ENCODE data around the gene MYO7B.

The MYO7B gene

GRCh38 chr2:127535422-127535901 lies at the start of gene MYO7B:
Gene MYO7B, plus strand, starts transcription at chr2:127535683. Its CDS starts 24,040 bp downstream, at chr2:127559723.
- no peak for DNase-seq

DNA sequence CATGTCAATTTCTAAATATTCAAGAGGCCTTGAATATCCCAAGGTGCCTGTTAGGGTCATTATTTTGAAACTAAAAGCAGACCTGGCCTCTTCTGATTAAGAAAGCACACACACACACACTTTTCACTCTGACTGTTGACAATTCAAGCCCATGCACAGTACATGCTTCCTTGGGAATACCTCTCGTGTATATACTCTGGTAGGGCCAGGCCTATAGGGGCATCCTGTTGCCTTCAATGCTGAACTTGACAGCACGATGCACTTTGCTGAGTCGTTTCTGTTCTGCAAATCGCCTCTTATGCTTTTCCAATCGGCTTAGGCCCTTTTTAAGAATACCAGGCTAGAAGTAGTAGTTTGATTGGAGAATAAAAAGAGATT lies 49.8 kb upstream of the MYO7B start:
- DNase-seq = no peak

DNA sequence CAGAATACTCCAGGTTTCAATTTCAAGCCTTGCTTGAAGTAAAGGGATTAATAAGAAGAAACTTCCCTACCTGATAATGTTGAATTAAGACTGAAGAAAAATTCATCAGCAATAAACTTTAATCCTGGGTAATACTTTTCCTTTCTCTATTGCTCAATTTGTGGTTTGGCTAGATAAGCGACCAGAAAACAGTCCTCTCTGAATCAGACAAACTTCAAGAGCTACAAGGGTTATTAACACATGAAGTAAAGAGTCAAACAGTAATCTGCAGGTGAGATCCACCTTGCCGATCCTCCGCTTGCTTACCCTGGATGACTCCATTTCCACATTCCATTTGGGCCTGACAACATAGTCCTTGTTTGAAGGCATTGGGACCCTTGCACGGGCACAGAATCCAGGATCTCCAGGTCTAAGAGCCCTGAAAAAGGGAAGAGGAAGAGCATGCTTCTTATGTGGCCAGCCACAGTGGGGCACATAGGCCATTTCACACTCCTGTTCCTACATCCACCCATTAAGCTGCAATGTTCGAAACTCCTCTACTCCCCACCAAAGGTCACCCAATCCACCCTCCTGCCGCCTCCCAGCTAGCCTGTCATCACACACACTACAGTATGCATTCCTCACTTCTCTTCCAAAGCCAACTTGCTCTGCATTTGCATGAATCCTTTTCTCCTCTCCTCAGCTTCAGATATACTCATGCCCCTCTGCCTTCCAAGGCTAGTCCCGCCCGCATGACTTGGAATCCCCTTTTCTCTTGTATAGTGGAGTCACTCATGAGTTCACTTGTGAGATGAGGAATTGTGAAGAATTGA lies 49.0 kb upstream of the MYO7B start:
- no peak for DNase-seq

DNA sequence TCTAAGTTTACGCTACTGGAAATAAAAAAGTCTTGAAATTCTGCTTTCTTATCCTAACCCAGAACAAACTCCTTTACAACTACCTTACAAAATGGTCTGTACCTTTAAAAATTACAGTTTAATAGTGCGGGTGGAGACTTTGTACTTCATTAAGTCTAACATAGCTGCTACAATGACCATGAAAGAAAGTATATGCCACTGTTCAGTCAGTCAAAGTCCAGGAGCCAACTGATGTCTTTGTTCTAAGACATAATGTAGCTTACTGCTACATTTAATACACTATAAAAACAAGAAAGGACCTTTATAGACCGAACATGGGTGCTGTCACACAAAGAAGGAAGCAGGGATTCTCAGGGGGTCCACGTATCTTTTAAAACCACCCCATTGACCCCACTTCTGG lies 45.2 kb upstream of the MYO7B start:
- DNase-seq = no peak

- no peak for DNase-seq
Observed at GRCh38 chr2:127498386-127498785, 37.1 kb upstream of the MYO7B start.

DNA sequence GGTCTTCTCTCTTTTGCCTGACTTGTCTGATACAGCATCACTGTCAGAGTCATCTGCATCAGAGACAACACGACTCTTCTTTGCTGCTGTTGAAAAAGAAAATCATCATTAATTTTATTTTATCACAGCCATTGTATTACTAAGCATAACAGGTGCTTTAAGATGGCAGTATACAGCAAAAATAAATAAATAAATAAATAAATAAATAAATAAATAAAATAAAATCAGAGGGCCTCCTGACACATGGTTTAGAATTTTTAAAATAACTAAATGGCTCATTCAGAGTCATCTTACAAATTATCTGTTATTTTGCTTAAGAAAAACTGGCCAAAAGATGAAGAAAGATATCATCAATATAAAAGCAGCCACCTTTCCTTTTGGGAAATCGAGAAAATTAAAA lies 32.0 kb upstream of the MYO7B start:
- no peak for DNase-seq

DNA sequence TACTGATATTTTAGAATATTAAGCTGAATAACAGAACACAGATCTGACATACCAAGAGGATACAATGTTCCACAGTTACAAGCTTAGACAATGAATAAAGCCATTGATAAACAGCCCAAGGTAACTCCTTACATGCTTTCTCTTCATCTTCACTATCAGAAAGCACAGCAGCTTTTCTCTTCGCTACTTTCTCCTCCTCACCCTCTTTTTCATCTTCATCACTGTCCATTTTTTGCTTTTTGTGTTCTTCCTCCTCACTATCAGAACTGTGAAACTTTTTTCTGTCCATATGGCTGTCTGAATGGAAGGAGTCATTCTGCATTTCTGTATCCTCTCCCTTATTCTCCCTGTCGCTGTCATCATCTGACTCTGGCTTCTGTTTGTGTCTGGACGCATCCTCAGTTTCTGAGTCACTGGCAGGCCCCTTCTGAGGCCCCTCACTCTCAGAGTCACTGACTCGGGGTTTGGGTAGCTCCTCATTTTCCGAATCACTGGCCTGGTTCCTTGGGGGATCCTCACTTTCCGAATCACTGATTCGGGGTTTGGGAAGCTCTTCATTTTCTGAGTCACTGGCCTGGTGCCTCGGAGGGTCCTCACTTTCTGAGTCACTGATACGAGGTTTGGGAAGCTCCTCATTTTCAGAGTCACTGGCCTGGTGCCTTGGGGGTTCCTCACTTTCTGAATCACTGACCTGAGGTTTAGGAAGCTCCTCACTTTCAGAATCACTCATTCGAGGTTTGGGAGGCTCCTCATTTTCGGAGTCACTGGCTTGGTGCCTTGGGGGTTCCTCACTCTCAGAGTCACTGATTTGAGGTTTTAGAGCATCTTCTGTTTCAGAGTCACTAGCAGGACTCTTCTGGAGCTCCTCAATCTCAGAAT lies 30.7 kb upstream of the MYO7B start:
- no peak for DNase-seq

- DNase-seq = no peak
Observed at GRCh38 chr2:127506510-127506909, 29.0 kb upstream of the MYO7B start.

- no peak for DNase-seq
Observed at GRCh38 chr2:127508023-127508630, 27.4 kb upstream of the MYO7B start.

DNA sequence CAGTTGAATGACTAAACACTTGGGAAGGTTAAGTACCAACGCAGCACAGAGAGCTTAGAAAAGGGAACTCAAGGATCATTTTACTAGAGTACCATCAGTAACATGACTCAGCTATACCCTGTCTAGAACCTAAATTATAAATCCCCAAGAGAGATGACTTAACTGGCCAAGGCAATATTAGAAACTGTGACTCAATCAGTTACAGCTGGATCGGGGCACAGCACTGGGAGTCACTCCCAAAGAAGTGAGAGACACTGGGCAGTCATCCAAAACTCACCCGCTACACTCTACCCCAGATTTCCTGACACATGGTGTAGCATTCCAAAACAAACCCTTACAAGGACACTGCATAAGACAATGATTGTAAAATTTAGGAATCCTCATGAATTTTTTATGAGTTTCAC lies 26.9 kb upstream of the MYO7B start:
- peak; percentile 60 to 76 for DNase-seq

DNA sequence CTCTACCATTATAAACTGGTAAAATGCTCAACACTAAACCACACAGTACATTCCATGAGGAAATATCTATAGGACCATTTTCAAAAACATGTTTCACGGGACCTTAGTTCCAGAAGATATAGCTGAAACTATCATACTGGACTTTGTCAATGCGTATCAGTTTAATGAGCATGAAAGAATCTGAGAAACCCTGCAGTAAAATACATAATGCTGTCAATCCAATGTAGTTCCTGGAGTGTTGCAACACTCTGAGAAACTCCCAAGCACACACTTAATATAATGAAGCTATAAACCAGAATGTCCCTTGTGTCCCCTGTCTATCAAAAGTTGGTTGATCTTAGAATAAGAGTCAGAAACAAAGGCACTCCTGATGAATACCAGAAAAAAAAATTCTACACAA lies 25.4 kb upstream of the MYO7B start:
- no peak for DNase-seq

- DNase-seq = no peak
Observed at GRCh38 chr2:127511090-127511695, 24.3 kb upstream of the MYO7B start.

DNA sequence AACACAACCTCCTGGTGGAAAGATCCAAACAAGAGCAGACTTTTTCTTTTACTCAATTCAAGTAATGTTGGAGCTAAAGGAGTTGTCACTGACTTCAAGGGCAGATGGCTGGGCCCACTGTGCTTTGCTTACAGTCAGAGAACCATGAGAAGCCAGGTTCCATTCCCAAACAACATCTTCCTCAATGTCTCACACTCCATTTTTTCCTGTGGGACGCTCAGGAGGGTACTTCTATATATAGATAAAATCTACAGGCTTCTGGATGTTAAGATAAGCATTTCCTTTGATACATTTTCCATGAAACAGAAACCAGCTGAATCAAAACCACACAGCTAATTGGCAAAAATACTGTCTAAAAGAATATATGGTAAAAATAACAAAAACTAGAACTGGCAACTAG lies 23.6 kb upstream of the MYO7B start:
- no peak for DNase-seq

GRCh38 chr2:127512362-127512761 lies 23.1 kb upstream of the MYO7B start:
- no peak for DNase-seq

- peak in 1 of 2 donors; percentile 59 for DNase-seq
Observed at GRCh38 chr2:127514076-127514475, 21.4 kb upstream of the MYO7B start.

GRCh38 chr2:127514485-127514884 lies 21.0 kb upstream of the MYO7B start:
- DNase-seq = peak; percentile 54 to 70

- peak in 1 of 2 donors; percentile 14 for DNase-seq
Observed at GRCh38 chr2:127515383-127515915, 20.0 kb upstream of the MYO7B start.

DNA sequence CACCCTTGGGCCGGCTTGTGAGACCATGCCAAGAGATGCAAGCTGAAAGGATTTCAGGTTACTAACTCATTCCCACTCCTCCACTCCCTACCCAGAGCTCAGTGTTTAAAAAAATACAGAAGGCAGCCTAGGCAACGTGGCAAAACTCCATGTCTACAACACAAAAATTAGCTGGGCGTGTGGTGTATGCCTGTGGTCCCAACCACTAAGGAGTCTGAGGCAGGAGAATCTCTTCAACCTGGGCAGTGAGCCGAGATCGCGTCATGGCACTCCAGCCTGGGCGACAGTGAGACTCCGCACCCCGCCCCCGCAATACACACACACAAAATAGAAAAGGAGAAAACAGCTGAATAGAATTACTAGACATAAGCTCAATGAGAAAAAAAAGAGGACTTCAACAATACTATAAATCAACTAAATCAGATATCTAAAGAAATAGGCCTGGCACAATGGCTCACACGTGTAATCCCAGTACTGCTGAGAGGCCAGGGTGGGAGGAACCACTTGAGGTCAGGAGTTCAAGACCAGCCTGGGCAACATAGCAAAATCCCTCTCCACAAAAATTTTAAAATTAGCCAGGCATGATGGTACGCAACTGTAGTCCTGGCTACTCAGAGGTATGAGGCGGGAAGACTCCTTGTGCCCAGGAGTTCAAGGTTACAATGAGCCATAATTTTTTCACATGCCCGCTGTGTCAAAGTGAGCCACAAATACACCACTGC lies 19.3 kb upstream of the MYO7B start:
- peak; percentile 45 to 74 for DNase-seq

GRCh38 chr2:127517465-127517864 lies 18.0 kb upstream of the MYO7B start:
- no peak for DNase-seq

- no peak for DNase-seq
Observed at GRCh38 chr2:127520424-127520823, 15.1 kb upstream of the MYO7B start.

DNA sequence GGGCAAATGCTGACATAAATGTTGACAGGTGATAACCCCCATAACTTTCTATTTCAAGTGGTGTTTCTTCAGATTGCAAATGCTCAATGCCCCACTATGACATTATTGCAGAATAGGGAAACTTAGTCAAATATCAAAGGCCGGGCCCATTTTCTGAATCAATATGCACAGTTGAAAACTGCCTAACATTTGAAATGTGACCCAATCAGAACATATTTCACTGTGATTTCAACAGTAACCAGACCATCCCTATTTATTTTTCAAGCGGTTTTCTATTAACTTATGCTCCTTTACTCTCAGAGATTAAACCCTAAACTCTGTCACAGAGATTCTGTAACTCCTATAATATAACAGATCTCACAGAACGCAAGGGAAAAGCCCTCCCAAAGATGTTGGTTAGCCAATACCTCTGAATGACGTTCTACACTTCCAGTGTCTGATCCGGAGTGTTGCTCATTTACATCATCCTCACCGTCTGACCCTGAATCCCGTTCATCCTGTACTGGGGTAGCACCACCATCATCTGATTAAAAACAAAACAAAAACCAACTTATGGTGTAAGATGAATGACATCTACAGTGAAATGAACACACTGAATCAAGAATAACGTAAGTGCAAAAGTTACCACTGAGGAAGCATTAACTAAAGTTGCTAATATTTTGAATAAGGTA lies 12.1 kb upstream of the MYO7B start:
- no peak for DNase-seq
